Measurements from ENCODE around the gene LAMA4.

LAMA4 gene

GRCh38 chr6:112235956-112236355 is 18.4 kb downstream of the LAMA4 start:
- DNase-seq, result no peak

GRCh38 chr6:112234601-112235000 is 19.8 kb downstream of the LAMA4 start:
- DNase-seq, result no peak

GRCh38 chr6:112233847-112234246 is 20.5 kb downstream of the LAMA4 start:
- no peak for DNase-seq

- DNase-seq, result no peak
Measured at GRCh38 chr6:112232845-112233256, 21.5 kb downstream of the LAMA4 start.

GRCh38 chr6:112231594-112232060 is 22.7 kb downstream of the LAMA4 start:
- DNase-seq, result peak; percentile 90

- no peak for DNase-seq
Measured at GRCh38 chr6:112231164-112231563, 23.2 kb downstream of the LAMA4 start.

GRCh38 chr6:112228480-112229332 is 25.7 kb downstream of the LAMA4 start:
- no peak for DNase-seq

GRCh38 chr6:112227992-112228391 is 26.4 kb downstream of the LAMA4 start:
- DNase-seq, result no peak

GRCh38 chr6:112227411-112227810 is 27.0 kb downstream of the LAMA4 start:
- DNase-seq, result peak; percentile 8

GRCh38 chr6:112225691-112226090 is 28.7 kb downstream of the LAMA4 start:
- DNase-seq, result no peak

GRCh38 chr6:112224088-112224487 is 30.3 kb downstream of the LAMA4 start:
- DNase-seq, result no peak

GRCh38 chr6:112223070-112223861 is 31.1 kb downstream of the LAMA4 start:
- DNase-seq, result no peak

- no peak for DNase-seq
Measured at GRCh38 chr6:112221981-112222852, 32.1 kb downstream of the LAMA4 start.

GRCh38 chr6:112221561-112221960 is 32.8 kb downstream of the LAMA4 start:
- DNase-seq, result no peak

GRCh38 chr6:112218563-112218962 is 35.8 kb downstream of the LAMA4 start:
- no peak for DNase-seq

GRCh38 chr6:112216662-112217551 is 37.5 kb downstream of the LAMA4 start:
- peak; percentile 73 for DNase-seq

- peak; percentile 31 for DNase-seq
Measured at GRCh38 chr6:112215488-112216284, 38.7 kb downstream of the LAMA4 start.

- DNase-seq, result peak; percentile 94
Measured at GRCh38 chr6:112214739-112215269, 39.6 kb downstream of the LAMA4 start.

GRCh38 chr6:112210852-112211251 is 43.5 kb downstream of the LAMA4 start:
- no peak for DNase-seq

- no peak for DNase-seq
Measured at GRCh38 chr6:112209131-112209530, 45.2 kb downstream of the LAMA4 start.

- DNase-seq, result no peak
Measured at GRCh38 chr6:112207776-112208175, 46.6 kb downstream of the LAMA4 start.
